MG63 (cell line): ENCODE measurements around the gene TEX47. TPM values are rescaled to one million over a fixed set of nuclear protein-coding genes. Genes with fewer than 3 reads are reported as not detected.

Experiments used
- DNase-seq: peaks from one replicate; pipeline ENCODE4 v3.0.0-alpha.2; 2020
- H3K27me3 ChIP-seq: fragments of 250-450 bp; sonication (Bioruptor Pico); 2 replicates; pipeline ENCODE4 v1.5.1; 2020; ENCODE audit warnings: mild to moderate bottlenecking, moderate library complexity
- H3K36me3 ChIP-seq: fragments of 250-450 bp; sonication (Bioruptor Pico); 2 replicates; pipeline ENCODE4 v1.5.1; 2020; ENCODE audit warnings: mild to moderate bottlenecking, moderate library complexity
- H3K4me3 ChIP-seq: fragments of 250-450 bp; sonication (Bioruptor Pico); 2 replicates; pipeline ENCODE4 v1.5.1; 2020; ENCODE audit warnings: mild to moderate bottlenecking, moderate library complexity
- H3K9me3 ChIP-seq: fragments of 250-450 bp; sonication (Bioruptor Pico); 2 replicates; pipeline ENCODE4 v1.5.1; 2020; ENCODE audit warnings: mild to moderate bottlenecking, moderate library complexity
- total RNA-seq: library from RNA; depleted of rRNA; stranded (reverse); fragments of >200 nt; shearing (Covaris generic); gene quantifications from 2 replicates; pipeline ENCODE4 v1.2.3, GENCODE V29; 2014; ENCODE audit warnings: low replicate concordance; rRNA removed

Gene TEX47
- not detected in 2 replicates for total RNA-seq

DNA sequence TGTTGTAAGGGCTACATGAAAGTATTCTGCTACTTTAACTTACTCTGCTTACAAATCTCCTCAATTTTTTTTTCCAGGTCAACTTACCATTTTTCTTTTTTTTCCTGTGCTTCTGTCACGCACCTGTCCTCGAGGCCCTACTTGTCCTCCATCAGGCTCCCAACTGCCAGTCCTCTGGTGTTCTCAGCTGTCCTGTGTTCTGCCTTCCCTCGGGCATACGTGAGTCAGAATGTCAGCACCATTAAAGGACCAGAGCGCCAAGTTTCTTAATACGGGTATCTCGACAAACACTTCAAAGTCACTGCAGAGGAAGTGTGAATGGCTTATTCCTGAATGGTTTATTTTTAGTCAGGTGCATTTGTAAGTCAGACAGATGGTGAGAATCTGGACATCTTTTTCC, at the start of gene TEX47:
Gene TEX47 (minus strand): TSS at position 185 of the 400 bp plus-strand sequence. CDS start 795 bp downstream, outside the sequence.
- no peak for DNase-seq
- Histone ChIP-seq H3K4me3 (no peak within 1 kb of the TSS), H3K9me3 (no peaks in the 10 kb centered on the region), H3K36me3 (no peaks in the 10 kb centered on the region), H3K27me3 (no peaks in the 10 kb centered on the region)

GRCh38 chr7:88845091-88845490, 49.6 kb upstream of the TEX47 start:
- H3K27me3 ChIP-seq, result no peaks in the 10 kb centered on the region
- DNase-seq, result no peak
- H3K9me3 ChIP-seq, result no peaks in the 10 kb centered on the region

GRCh38 chr7:88842201-88842600, 46.7 kb upstream of the TEX47 start:
- Histone ChIP-seq H3K4me3 (no peak overlapping the region), H3K27me3 (no peaks in the 10 kb centered on the region), H3K9me3 (no peaks in the 10 kb centered on the region), H3K36me3 (no peaks in the 10 kb centered on the region)
- no peak for DNase-seq

More at GRCh38 chr7:88845091-88845490, 49.6 kb upstream of the TEX47 start:
- H3K36me3 ChIP-seq, result no peaks in the 10 kb centered on the region
- no peak overlapping the region for H3K4me3 ChIP-seq

DNA sequence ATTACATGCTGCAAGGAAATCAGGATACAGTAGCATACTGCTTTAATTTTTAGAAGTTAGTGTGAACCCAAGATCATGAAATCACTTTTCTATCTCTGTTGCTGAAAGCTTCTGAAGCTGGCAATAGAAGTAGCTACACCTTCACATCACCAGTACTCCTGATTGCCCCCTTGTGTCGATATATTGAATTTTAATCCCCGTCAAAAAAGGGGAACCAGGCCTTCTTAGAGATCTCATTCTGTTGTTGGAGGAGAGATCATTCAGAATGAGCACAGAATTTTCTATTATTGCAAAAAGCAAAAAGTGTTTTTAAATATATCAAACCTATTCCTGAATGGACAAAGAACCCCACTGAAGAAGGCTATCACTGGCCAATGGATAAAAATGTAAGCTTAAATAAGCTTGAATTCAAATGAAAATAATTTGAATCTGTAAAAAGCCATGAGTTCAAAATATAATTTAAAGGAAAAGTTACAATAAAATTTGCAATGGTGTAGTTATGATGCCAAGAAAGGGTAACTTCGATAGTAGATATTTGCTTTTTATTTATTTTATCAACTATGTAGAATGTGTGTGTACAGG, 39.7 kb upstream of the TEX47 start:
- Histone ChIP-seq H3K36me3 (no peaks in the 10 kb centered on the region), H3K27me3 (no peaks in the 10 kb centered on the region), H3K4me3 (no peak overlapping the region), H3K9me3 (no peaks in the 10 kb centered on the region)
- DNase-seq, result no peak

DNA sequence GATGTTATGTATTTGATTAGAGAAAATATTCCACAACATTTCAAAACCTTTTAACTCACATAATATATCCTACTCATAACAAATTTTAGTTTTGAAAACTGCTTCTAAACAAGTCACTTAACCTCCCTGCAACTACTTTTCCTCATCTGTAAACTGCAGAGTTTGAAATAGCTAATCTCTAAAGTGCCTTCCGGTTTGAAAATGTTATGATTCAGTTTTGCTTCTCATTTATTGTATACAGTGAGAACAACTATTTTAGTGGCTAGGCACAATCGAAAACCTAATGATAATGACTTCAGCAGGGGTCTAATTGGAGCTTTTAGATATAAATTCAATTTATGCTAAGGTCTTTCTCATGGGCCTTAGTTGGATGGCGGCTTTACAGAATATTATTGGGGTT, 30.7 kb upstream of the TEX47 start:
- no peaks in the 10 kb centered on the region for H3K36me3 ChIP-seq
- no peaks in the 10 kb centered on the region for H3K27me3 ChIP-seq
- no peak for DNase-seq
- no peaks in the 10 kb centered on the region for H3K9me3 ChIP-seq
- no peak overlapping the region for H3K4me3 ChIP-seq

- no peaks in the 10 kb centered on the region for H3K36me3 ChIP-seq
- H3K4me3 ChIP-seq, result no peak overlapping the region
- H3K27me3 ChIP-seq, result no peaks in the 10 kb centered on the region
- H3K9me3 ChIP-seq, result no peaks in the 10 kb centered on the region
- DNase-seq, result no peak
Observed at GRCh38 chr7:88818552-88818951, 23.0 kb upstream of the TEX47 start.

DNA sequence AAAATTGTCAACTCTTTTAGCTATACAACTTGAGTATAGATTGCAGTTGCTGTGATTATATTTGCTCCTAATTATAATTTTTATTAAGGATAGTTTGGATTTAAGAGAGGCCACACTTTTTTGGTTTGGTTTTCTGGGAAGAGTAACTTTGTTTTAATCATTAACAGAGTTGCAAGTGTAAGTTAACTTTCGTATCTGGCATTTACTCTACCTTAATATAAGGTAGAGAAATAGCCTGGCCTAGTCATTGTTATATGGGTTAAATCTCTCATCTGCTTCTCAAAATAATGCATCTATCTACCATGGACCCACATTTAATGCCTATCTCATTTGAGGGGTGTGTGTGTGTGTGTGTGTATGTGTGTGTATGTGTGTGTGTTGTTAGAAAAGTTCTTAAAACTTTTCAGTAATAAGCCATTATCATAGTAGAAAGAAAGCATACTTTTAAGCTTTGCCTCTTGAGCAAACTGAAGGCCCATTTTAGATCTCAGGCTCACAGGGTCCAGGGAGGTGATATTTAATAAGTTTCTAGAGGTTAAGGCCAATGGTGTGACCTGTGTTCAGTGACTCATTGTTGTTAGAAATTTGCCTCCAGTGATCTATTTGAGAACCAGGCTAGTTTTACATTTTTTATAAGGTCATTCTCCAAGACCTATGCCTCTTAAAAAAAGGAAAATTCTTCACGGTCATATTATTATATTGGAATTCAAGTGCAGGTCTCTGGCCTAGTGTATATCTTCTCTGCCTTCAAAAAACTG, 10.9 kb upstream of the TEX47 start:
- H3K36me3 ChIP-seq, result no peaks in the 10 kb centered on the region

DNA sequence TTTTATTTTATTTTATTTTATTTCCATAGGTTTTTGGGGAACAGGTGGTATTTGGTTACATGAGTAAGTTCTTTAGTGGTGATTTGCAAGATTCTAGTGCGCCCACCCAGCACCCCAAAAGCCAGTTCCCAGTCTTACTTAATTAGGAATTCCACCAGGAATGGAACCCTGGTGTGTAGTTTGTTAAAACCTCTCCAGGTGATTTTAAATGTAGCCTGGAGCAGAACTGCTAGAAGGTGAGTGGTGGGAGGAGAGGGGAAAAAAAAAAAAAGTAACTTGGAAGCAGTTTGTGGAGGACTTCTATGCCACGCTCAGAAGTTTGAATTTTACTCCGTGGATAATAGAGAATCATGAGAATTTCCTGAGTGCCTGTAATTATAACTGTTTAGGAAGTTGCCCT, 5.5 kb upstream of the TEX47 start:
- no peak for DNase-seq

More for the DNA sequence above, 10.9 kb upstream of the TEX47 start:
- no peak for DNase-seq
- Histone ChIP-seq H3K4me3 (no peak overlapping the region), H3K9me3 (no peaks in the 10 kb centered on the region), H3K27me3 (no peaks in the 10 kb centered on the region)

GRCh38 chr7:88792361-88792760, 3.2 kb downstream of the TEX47 start:
- H3K36me3 ChIP-seq, result no peaks in the 10 kb centered on the region
- no peak for DNase-seq
- H3K27me3 ChIP-seq, result no peaks in the 10 kb centered on the region
- H3K4me3 ChIP-seq, result no peak overlapping the region
- H3K9me3 ChIP-seq, result no peaks in the 10 kb centered on the region

More for the DNA sequence above, 5.5 kb upstream of the TEX47 start:
- Histone ChIP-seq H3K36me3 (no peaks in the 10 kb centered on the region), H3K9me3 (no peaks in the 10 kb centered on the region), H3K4me3 (no peak overlapping the region), H3K27me3 (no peaks in the 10 kb centered on the region)

- H3K9me3 ChIP-seq, result no peaks in the 10 kb centered on the region
- H3K4me3 ChIP-seq, result no peak overlapping the region
- DNase-seq, result no peak
- H3K27me3 ChIP-seq, result no peaks in the 10 kb centered on the region
- no peaks in the 10 kb centered on the region for H3K36me3 ChIP-seq
Observed at GRCh38 chr7:88791891-88792290, 3.6 kb downstream of the TEX47 start.

DNA sequence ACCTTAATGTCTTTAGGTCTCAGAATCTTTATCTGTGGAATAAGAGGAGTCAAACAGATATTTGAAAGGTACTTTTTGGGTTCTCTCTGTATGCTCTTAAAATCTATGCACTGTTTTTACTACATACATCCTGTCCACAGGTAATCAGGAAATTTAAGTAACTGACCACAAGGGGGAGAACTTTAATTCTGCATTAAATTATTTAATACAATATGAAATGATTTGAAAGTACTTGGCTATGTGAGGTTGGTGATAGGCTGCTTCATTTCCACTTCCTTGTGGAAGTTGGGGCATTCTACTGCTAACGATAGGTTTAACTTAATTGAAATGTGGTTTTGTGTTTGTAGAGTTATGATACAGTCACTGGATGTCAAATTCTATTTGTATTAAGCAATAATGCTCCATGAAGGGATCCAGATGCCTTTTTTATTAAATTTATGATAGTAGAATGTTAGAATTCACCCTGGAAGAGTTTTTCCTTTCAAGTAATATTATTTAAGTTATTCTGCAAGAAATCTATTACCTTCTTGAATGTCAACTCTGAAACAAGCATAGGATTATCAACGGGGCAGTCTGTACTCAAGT, 6.0 kb downstream of the TEX47 start:
- H3K27me3 ChIP-seq, result no peaks in the 10 kb centered on the region
- no peaks in the 10 kb centered on the region for H3K36me3 ChIP-seq
- DNase-seq, result no peak
- H3K9me3 ChIP-seq, result no peaks in the 10 kb centered on the region
- H3K4me3 ChIP-seq, result no peak overlapping the region

DNA sequence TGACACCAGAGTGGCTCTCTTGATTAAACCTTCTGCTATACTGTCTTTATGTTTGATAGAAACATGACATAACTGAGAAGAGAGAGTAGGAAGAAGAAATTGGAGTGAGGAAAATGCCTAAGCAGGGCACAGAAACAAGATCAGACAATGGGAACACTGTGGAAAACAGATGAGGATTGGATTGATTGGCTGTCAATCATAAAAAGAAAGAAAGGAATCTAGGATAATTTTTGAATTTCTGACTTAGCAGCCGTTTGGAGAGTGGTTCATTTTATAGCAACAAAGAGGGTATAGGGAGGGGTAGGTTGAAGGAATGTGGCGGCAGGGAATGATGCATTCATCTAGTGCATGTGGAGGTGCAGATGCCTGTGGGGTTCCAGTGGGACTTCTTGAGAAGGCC, 7.8 kb downstream of the TEX47 start:
- H3K27me3 ChIP-seq, result no peaks in the 10 kb centered on the region
- H3K9me3 ChIP-seq, result no peaks in the 10 kb centered on the region
- H3K4me3 ChIP-seq, result no peak overlapping the region
- H3K36me3 ChIP-seq, result no peaks in the 10 kb centered on the region
- no peak for DNase-seq

DNA sequence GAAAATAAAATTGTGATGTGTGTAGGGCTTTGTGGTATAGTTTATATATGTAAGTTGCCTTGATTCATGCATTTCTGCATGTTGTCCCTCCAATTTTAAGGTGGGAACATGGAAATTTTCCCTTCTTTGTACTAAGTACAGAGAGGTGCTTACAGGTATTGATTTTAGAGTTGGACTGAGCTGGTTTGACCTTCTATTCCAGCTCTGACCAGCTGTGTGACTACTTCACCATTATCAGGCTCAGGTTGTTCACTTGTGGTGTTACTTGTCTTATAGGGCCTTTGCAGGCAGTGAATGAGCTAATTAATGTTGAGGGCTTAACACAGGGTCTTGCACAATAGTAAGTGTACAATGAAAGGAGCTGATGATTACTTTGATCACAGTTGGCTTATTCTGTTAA, 19.7 kb downstream of the TEX47 start:
- Histone ChIP-seq H3K9me3 (no peaks in the 10 kb centered on the region), H3K27me3 (no peaks in the 10 kb centered on the region), H3K36me3 (no peaks in the 10 kb centered on the region), H3K4me3 (no peak overlapping the region)
- no peak for DNase-seq

DNA sequence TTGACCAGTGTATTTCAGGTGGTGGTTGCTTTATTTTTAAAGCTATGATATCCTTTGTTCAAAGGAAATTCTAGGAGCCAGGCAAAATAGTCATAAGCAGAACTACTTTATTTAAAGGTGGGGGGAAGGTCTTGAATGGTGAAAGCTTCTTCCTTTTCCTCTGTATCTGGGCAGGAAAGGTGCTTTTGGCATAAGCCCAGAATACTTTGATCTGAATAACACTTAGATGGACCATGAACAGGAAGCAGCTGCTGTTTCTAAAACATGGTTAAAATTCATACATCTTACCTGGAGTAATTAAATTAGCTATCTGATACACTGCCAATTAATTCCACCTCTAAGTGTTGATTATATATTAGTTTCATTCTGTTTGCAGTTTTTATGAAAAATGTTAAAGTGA, 22.8 kb downstream of the TEX47 start:
- no peaks in the 10 kb centered on the region for H3K36me3 ChIP-seq
- no peaks in the 10 kb centered on the region for H3K27me3 ChIP-seq
- DNase-seq, result no peak
- H3K4me3 ChIP-seq, result no peak overlapping the region
- no peaks in the 10 kb centered on the region for H3K9me3 ChIP-seq

- Histone ChIP-seq H3K36me3 (no peaks in the 10 kb centered on the region), H3K4me3 (no peak overlapping the region), H3K9me3 (no peaks in the 10 kb centered on the region), H3K27me3 (no peaks in the 10 kb centered on the region)
- no peak for DNase-seq
Observed at GRCh38 chr7:88771417-88771816, 24.1 kb downstream of the TEX47 start.

DNA sequence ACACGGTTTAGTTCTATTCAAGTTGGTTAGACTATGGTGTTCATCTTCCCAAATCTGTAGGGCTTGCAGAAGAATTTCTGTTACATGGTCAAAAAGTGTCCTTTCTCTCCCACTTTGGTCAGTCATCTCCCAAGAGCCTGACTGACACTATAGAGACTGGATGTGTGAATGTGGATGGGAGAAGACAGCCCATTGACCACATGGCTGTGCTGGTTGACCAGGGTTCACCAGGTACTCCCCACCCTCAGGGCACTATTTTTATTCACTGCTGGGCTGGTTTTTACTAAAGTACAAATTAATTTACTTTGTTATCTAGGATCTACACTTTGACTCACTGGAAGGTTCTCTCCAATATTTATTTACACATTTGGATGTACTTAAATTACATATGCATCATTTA, 33.8 kb downstream of the TEX47 start:
- H3K4me3 ChIP-seq, result no peak overlapping the region
- peaks cover 8% of the 10 kb centered on the region; the same call in 1 of the 2 replicates for H3K27me3 ChIP-seq
- no peaks in the 10 kb centered on the region for H3K36me3 ChIP-seq
- H3K9me3 ChIP-seq, result no peaks in the 10 kb centered on the region
- DNase-seq, result no peak

GRCh38 chr7:88760136-88760515, 35.4 kb downstream of the TEX47 start:
- DNase-seq, result no peak
- Histone ChIP-seq H3K9me3 (no peaks in the 10 kb centered on the region), H3K36me3 (no peaks in the 10 kb centered on the region), H3K27me3 (peaks cover 8% of the 10 kb centered on the region; the same call in 1 of the 2 replicates), H3K4me3 (no peak overlapping the region)
